GM12878 (cell line): Measurements from ENCODE around the gene SLC13A2. TPM values are rescaled to one million over a fixed set of nuclear protein-coding genes. Genes with fewer than 3 reads are reported as not detected.

Source experiments
- ATAC-seq: fragments of 200-7000 bp; cut with Tn5 transposase; 3 replicates; pipeline ENCODE4 v1.9.1; 2020; ENCODE audit warnings: mild to moderate bottlenecking, moderate library complexity
- BruUV-seq: library from RNA; stranded (reverse); fragments of 400-500 nt; replicated peaks from 2 replicates; lab custom pipeline; 2021; lab: Mats Ljungman, UMichigan
- CTCF ChIA-PET: fragments of 300-600 bp; sonication (Branson Sonifier 250); formaldehyde crosslinking; extraction: SDS; loops from one replicate; lab custom pipeline; 2021; ENCODE audit warnings: inconsistent platforms; lab: Yijun Ruan, JAX
- POLR2A ChIA-PET: fragments of 350-600 bp; formaldehyde crosslinking; extraction: SDS; loops from one replicate; lab custom pipeline; 2021; ENCODE audit warnings: inconsistent platforms; lab: Charles Lee
- RAD21 ChIA-PET: fragments of 300-600 bp; sonication (Branson Sonifier 250); formaldehyde crosslinking; loops from one replicate; lab custom pipeline; 2023; ENCODE audit warnings: antibody characterized with exemption; ENCODE audit not compliant: unreplicated experiment; lab: Charles Lee
- SMC1A ChIA-PET: fragments of 300-600 bp; sonication (Branson Sonifier 250); formaldehyde crosslinking; loops from one replicate; lab custom pipeline; 2023; ENCODE audit not compliant: unreplicated experiment, uncharacterized antibody; lab: Charles Lee
- DNase-seq: peaks from one replicate; pipeline ENCODE4 v3.0.0-alpha.2; 2011; ENCODE audit warnings: low read depth, low spot score
- FAIRE-seq: peaks from 3 replicates; lab custom pipeline; 2011; peaks lifted over from hg19 to GRCh38; lab: Jason Lieb, UNC
- H2AFZ ChIP-seq: 2 replicates; pipeline ENCODE4 v1.6.0; 2011; ENCODE audit warnings: low read depth, low read length, control low read depth; ENCODE audit not compliant: control insufficient read depth
- H3K27ac ChIP-seq: 2 replicates; pipeline ENCODE4 v1.5.1; 2011; ENCODE audit warnings: control low read depth; ENCODE audit not compliant: control insufficient read depth, insufficient read depth
- H3K27me3 ChIP-seq, 2 experiments: replicated peaks in 1 of 2; 2 replicates each; pipeline versions ENCODE4 v1.6.0 to v1.6.1; 2011; ENCODE audit warnings: low read length in 1 of 2; ENCODE audit not compliant: control insufficient read depth in 2 of 2, insufficient read depth in 2 of 2
- H3K36me3 ChIP-seq, 2 experiments: 2 replicates each; pipeline ENCODE4 v1.5.1; 2011; ENCODE audit warnings: low read length in 1 of 2; ENCODE audit not compliant: control insufficient read depth in 2 of 2, insufficient read depth in 2 of 2
- H3K4me1 ChIP-seq: 2 replicates; pipeline ENCODE4 v1.6.1; 2011; ENCODE audit warnings: mild to moderate bottlenecking, low read length, moderate library complexity, mixed read lengths; ENCODE audit not compliant: control insufficient read depth, insufficient read depth
- H3K4me2 ChIP-seq: 2 replicates; pipeline ENCODE4 v1.6.0; 2011; ENCODE audit warnings: control low read depth; ENCODE audit not compliant: control insufficient read depth, insufficient read depth
- H3K4me3 ChIP-seq: fragments of 200-600 bp; sonication (generic); 2 replicates; pipeline ENCODE4 v1.5.1; 2016
- H3K79me2 ChIP-seq: 2 replicates; pipeline ENCODE4 v1.6.0; 2011; ENCODE audit warnings: low read length; ENCODE audit not compliant: control insufficient read depth, insufficient read depth
- H3K9ac ChIP-seq: 2 replicates; pipeline ENCODE4 v1.8.0; 2011; ENCODE audit warnings: low read length, control low read depth, mixed read lengths; ENCODE audit not compliant: control insufficient read depth, insufficient read depth
- H3K9me3 ChIP-seq: replicated peaks from 3 replicates; pipeline ENCODE4 v1.5.1; 2011; ENCODE audit warnings: mild to moderate bottlenecking, low read length; ENCODE audit not compliant: control insufficient read depth, insufficient read depth
- H4K20me1 ChIP-seq: 2 replicates; pipeline ENCODE4 v1.6.0; 2011; ENCODE audit not compliant: control insufficient read depth, insufficient read depth
- BCLAF1 ChIP-seq: fragments of 450-650 bp; IDR thresholded peaks from 2 replicates; pipeline ENCODE4 v1.6.1; 2017; ENCODE audit warnings: antibody characterized with exemption, mild to moderate bottlenecking, moderate library complexity
- E2F8 ChIP-seq: fragments of 450-650 bp; IDR thresholded peaks from 2 replicates; pipeline ENCODE4 v1.6.1; 2018; ENCODE audit warnings: mild to moderate bottlenecking, low read depth, moderate library complexity; ENCODE audit not compliant: partially characterized antibody
- HCFC1 ChIP-seq: fragments of 150-350 bp; IDR thresholded peaks from 2 replicates; pipeline ENCODE4 v1.6.1; 2014; ENCODE audit warnings: low read length
- IKZF2 ChIP-seq, 2 experiments: fragments of 450-650 bp; IDR thresholded peaks; 2 replicates each; pipeline ENCODE4 v1.6.1; 2017; ENCODE audit warnings: mild to moderate bottlenecking in 2 of 2, moderate library complexity in 2 of 2
- NRF1 ChIP-seq: conservative IDR thresholded peaks from 2 replicates; pipeline ENCODE4 v1.6.1; 2011; ENCODE audit warnings: mild to moderate bottlenecking, low read depth, low read length, improper control_type of control experiment
- PAX8 ChIP-seq: fragments of 450-650 bp; IDR thresholded peaks from 2 replicates; pipeline ENCODE4 v1.6.1; 2017; ENCODE audit warnings: mild to moderate bottlenecking, moderate library complexity
- RAD51 ChIP-seq: fragments of 450-650 bp; IDR thresholded peaks from 2 replicates; pipeline ENCODE4 v1.6.1; 2016; ENCODE audit warnings: moderate library complexity, mild to moderate bottlenecking, inconsistent platforms
- ZBTB4 ChIP-seq: fragments of 450-650 bp; formaldehyde crosslinking; IDR thresholded peaks from 2 replicates; pipeline ENCODE4 v1.4.0; 2022; ENCODE audit warnings: mild to moderate bottlenecking, moderate library complexity
- WGBS: methylation state at CpG from one replicate; pipeline ENCODE4 v1.1.6; 2016; ENCODE audit warnings: low lambda C conversion rate; ENCODE audit not compliant: insufficient replicate concordance, insufficient coverage; ENCODE audit errors: missing lambda C conversion rate; 5-methylcytosine and 5-hydroxymethylcytosine counted together
- in situ Hi-C: fragments of 300-500 bp; cut with MboI; formaldehyde crosslinking; loops from 9 replicates; pipeline ENCODE4 v1.14.3; 2018; ENCODE audit warnings: mixed read lengths
- intact Hi-C: fragments of 100-400 bp; cut with micrococcal nuclease; formaldehyde crosslinking; loops from one replicate; pipeline ENCODE4 v1.14.2; 2022; ENCODE audit not compliant: unreplicated experiment
- polyA plus RNA-seq, 11 experiments: library from polyadenylated mRNA; depleted of rRNA in 4 of 11; unstranded in 6 of 11; stranded (reverse) in 5 of 11; fragments of >200 nt; fragmentation: Nextera tagmentation in 4 of 11; fragmentation: Illumina TruSeq in 1 of 11; extraction: Ambion mirVana in 4 of 11; extraction: Trizol in 1 of 11; gene quantifications; 1 replicate in 1 of 11; 2 replicates in 10 of 11; pipeline versions ENCODE4 v1.2.1 to v1.2.3, GENCODE V29; 2011 to 2016; ENCODE audit warnings: inconsistent platforms in 2 of 11, missing spikeins in 2 of 11, low read depth in 1 of 11
- total RNA-seq, 4 experiments: library from RNA; depleted of rRNA in 3 of 4; stranded (reverse); fragments of >200 nt in 3 of 4; fragmentation: Illumina TruSeq in 1 of 4; extraction: Trizol in 1 of 4; gene quantifications; 2 replicates each; pipeline versions ENCODE4 v1.2.1 to v1.2.3, GENCODE V29; 2013 to 2021

Gene SLC13A2
- total and polyA plus RNA-seq, 10 of the 15 experiments (the other 5 are each of a cell fraction or from before 2014, with no cell fraction given), result 0.03 to 0.13 (median 0.05) TPM; not detected in 6

- intact Hi-C loops (loop anchor here (5.0 kb wide), 1 partner anchor 99 kb away; no protein-coding TSS in a partner anchor), in situ Hi-C loops (no loop called here)
- no peaks in the 10 kb centered on the region for H3K79me2 ChIP-seq
- no peak for DNase-seq
- H4K20me1 ChIP-seq, result no peaks in the 10 kb centered on the region
- BruUV-seq, result no TSS peak
- no peak overlapping the region for H3K27ac ChIP-seq
- H3K4me1 ChIP-seq, result peaks cover 36% of the 10 kb centered on the region
- FAIRE-seq, result no peak
- TF ChIP-seq PAX8, result no peak
- TF ChIP-seq NRF1, result no peak
- no peak for TF ChIP-seq BCLAF1
- TF ChIP-seq IKZF2 (IDR thresholded peaks at IDR 0.05), result no peak
- no peak for TF ChIP-seq RAD51
- TF ChIP-seq HCFC1, result no peak
- TF ChIP-seq E2F8, result no peak
- TF ChIP-seq ZBTB4 (CRISPR knock-in tag), result no peak
- H2AFZ ChIP-seq, result no peak overlapping the region
- ChIA-PET CTCF (no interaction called here), POLR2A (no interaction called here), SMC1A (no interaction called here), RAD21 (no interaction called here)
- no peaks in the 10 kb centered on the region for H3K9me3 ChIP-seq
- 70% methylated on average over 10 of the region's 10 CpGs for WGBS
- no peaks in the 10 kb centered on the region for H3K36me3 ChIP-seq
- no peak overlapping the region for H3K4me2 ChIP-seq
- H3K4me3 ChIP-seq, result no peak overlapping the region
- H3K27me3 ChIP-seq, result no peaks in the 10 kb centered on the region
- no peak for ATAC-seq
- H3K9ac ChIP-seq, result no peak overlapping the region
Observed at GRCh38 chr17:28480799-28481571, 7.5 kb downstream of the SLC13A2 start.
